HepG2 (cell line): Measurements from ENCODE around the gene CMKLR1.

Experiments
- MATR3 ChIP-seq: sonication (generic); formaldehyde crosslinking; IDR thresholded peaks from 2 replicates; pipeline ENCODE4 v1.4.0; 2020; ENCODE audit warnings: missing genetic modification reagents
- ZNF205 ChIP-seq: IDR thresholded peaks from 2 replicates; pipeline ENCODE4 v1.6.1; 2018; ENCODE audit warnings: missing biosample characterization, missing genetic modification reagents
- ZNF563 ChIP-seq: sonication (generic); formaldehyde crosslinking; IDR thresholded peaks from 2 replicates; pipeline ENCODE4 v1.8.0; 2022; ENCODE audit warnings: mild to moderate bottlenecking, moderate library complexity, missing genetic modification reagents
- TF ChIP-seq, protein P1 (sequence below), 2 experiments: IDR thresholded peaks; 2 replicates each; pipeline ENCODE4 v1.6.1; 2011 to 2012; ENCODE audit warnings: low read length in 2 of 2, borderline replicate concordance in 1 of 2, low read depth in 1 of 2, mild to moderate bottlenecking in 1 of 2, moderate library complexity in 1 of 2

DNA sequence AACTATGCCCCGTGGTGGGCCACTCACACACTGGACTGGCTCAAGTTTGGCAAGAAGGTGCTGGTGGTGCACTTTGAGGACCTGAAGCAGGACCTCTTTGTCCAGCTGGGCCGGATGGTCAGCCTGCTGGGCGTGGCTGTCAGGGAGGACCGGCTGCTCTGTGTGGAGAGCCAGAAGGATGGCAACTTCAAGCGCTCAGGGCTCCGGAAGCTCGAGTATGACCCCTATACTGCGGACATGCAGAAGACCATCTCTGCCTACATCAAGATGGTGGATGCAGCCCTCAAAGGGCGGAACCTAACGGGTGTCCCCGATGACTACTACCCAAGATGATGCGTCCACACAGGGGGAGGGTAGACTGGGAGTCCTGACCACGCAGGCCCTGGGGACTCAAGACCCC is 91.1 kb downstream of the CMKLR1 start:
- TF ChIP-seq, protein P1, sequence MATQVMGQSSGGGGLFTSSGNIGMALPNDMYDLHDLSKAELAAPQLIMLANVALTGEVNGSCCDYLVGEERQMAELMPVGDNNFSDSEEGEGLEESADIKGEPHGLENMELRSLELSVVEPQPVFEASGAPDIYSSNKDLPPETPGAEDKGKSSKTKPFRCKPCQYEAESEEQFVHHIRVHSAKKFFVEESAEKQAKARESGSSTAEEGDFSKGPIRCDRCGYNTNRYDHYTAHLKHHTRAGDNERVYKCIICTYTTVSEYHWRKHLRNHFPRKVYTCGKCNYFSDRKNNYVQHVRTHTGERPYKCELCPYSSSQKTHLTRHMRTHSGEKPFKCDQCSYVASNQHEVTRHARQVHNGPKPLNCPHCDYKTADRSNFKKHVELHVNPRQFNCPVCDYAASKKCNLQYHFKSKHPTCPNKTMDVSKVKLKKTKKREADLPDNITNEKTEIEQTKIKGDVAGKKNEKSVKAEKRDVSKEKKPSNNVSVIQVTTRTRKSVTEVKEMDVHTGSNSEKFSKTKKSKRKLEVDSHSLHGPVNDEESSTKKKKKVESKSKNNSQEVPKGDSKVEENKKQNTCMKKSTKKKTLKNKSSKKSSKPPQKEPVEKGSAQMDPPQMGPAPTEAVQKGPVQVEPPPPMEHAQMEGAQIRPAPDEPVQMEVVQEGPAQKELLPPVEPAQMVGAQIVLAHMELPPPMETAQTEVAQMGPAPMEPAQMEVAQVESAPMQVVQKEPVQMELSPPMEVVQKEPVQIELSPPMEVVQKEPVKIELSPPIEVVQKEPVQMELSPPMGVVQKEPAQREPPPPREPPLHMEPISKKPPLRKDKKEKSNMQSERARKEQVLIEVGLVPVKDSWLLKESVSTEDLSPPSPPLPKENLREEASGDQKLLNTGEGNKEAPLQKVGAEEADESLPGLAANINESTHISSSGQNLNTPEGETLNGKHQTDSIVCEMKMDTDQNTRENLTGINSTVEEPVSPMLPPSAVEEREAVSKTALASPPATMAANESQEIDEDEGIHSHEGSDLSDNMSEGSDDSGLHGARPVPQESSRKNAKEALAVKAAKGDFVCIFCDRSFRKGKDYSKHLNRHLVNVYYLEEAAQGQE (IDR thresholded peaks at IDR 0.05; ENCODE audit: borderline replicate concordance in 1 of 2, low read depth in 1 of 2, low read length in 2 of 2), result no peak
- no peak for TF ChIP-seq ZNF205 (CRISPR knock-in tag)
- no peak for TF ChIP-seq MATR3
- TF ChIP-seq ZNF563 (CRISPR knock-in tag), result no peak
